Measurements from ENCODE around the gene RREB1.

DNA sequence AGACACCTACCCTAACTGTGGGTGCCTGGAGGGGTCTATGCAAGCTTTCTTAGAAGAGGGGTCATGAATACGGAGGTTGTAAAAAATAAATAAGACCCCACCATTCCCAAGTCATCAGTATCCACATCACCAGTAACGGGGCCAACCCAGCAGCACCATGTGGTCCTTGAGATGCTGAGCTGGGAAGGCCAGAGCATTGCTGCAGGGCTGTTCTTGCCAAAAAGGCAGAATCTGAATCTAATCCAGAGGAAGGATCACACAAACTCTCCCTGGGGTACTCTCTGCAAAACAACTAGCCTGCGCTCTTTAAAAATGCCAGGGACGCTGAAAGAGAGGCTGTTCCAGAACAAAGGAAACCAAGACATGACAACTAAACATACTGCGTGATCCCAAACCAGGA lies 162.1 kb downstream of the RREB1 start:
- TF ChIP-seq, protein P1, sequence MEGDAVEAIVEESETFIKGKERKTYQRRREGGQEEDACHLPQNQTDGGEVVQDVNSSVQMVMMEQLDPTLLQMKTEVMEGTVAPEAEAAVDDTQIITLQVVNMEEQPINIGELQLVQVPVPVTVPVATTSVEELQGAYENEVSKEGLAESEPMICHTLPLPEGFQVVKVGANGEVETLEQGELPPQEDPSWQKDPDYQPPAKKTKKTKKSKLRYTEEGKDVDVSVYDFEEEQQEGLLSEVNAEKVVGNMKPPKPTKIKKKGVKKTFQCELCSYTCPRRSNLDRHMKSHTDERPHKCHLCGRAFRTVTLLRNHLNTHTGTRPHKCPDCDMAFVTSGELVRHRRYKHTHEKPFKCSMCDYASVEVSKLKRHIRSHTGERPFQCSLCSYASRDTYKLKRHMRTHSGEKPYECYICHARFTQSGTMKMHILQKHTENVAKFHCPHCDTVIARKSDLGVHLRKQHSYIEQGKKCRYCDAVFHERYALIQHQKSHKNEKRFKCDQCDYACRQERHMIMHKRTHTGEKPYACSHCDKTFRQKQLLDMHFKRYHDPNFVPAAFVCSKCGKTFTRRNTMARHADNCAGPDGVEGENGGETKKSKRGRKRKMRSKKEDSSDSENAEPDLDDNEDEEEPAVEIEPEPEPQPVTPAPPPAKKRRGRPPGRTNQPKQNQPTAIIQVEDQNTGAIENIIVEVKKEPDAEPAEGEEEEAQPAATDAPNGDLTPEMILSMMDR (IDR thresholded peaks at IDR 0.05; ENCODE audit: insufficient read depth, low read length, poor library complexity, severe bottlenecking): no peak
- TF ChIP-seq EZH2phosphoT487 (conservative IDR thresholded peaks at IDR 0.05; ENCODE audit: low read length): no peak
